Loucy (cell line): ENCODE results near the gene TBX10.

ENCODE experiments used
- H2AFZ ChIP-seq: fragments of 200-600 bp; sonication (generic); 2 replicates; pipeline ENCODE4 v1.6.0; 2016; ENCODE audit warnings: antibody characterized with exemption, mild to moderate bottlenecking, low read length, moderate library complexity
- H3F3A ChIP-seq: fragments of 200-600 bp; 2 replicates; pipeline ENCODE4 v1.6.0; 2016; ENCODE audit warnings: antibody characterized with exemption, low read depth, mild to moderate bottlenecking
- H3K27me3 ChIP-seq: fragments of 200-600 bp; sonication (generic); 2 replicates; pipeline ENCODE4 v1.6.1; 2014; ENCODE audit warnings: low read length, mild to moderate bottlenecking; ENCODE audit not compliant: insufficient read depth, poor library complexity, severe bottlenecking
- H3K36me3 ChIP-seq: fragments of 200-600 bp; sonication (generic); 2 replicates; pipeline ENCODE4 v1.6.1; 2016; ENCODE audit warnings: low read length; ENCODE audit not compliant: insufficient read depth
- H3K4me1 ChIP-seq: fragments of 200-600 bp; sonication (generic); 2 replicates; pipeline ENCODE4 v1.5.1; 2014; ENCODE audit warnings: low read length, mild to moderate bottlenecking; ENCODE audit not compliant: insufficient read depth, poor library complexity, severe bottlenecking
- H3K4me2 ChIP-seq: fragments of 200-600 bp; sonication (generic); 2 replicates; pipeline ENCODE4 v1.6.0; 2014; ENCODE audit warnings: antibody characterized with exemption, low read length, low read depth, mild to moderate bottlenecking; ENCODE audit not compliant: poor library complexity, severe bottlenecking
- H3K4me3 ChIP-seq: fragments of 200-600 bp; sonication (generic); 2 replicates; pipeline ENCODE4 v1.5.1; 2014; ENCODE audit warnings: low read length, mild to moderate bottlenecking, mixed read lengths; ENCODE audit not compliant: poor library complexity, severe bottlenecking
- H3K79me2 ChIP-seq: fragments of 200-600 bp; sonication (generic); 2 replicates; pipeline ENCODE4 v1.6.1; 2014; ENCODE audit warnings: low read length; ENCODE audit not compliant: insufficient read depth
- H3K9ac ChIP-seq: fragments of 200-600 bp; sonication (generic); 2 replicates; pipeline ENCODE4 v1.6.0; 2014; ENCODE audit warnings: mild to moderate bottlenecking, low read depth, low read length, moderate library complexity; ENCODE audit not compliant: poor library complexity, severe bottlenecking
- H3K9me2 ChIP-seq: fragments of 200-600 bp; sonication (generic); replicated peaks from 2 replicates; pipeline ENCODE4 v1.6.1; 2016; ENCODE audit warnings: low read depth, low read length, mixed read lengths
- H3K9me3 ChIP-seq: fragments of 200-600 bp; sonication (generic); 2 replicates; pipeline ENCODE4 v1.6.1; 2014; ENCODE audit warnings: mild to moderate bottlenecking, antibody characterized with exemption, low read length, low read depth; ENCODE audit not compliant: insufficient read depth
- H4K20me1 ChIP-seq: fragments of 200-600 bp; sonication (generic); 2 replicates; pipeline ENCODE4 v1.6.0; 2014; ENCODE audit warnings: antibody characterized with exemption, low read length, mild to moderate bottlenecking; ENCODE audit not compliant: insufficient read depth, poor library complexity, severe bottlenecking
- EZH2phosphoT487 ChIP-seq: fragments of 200-600 bp; IDR thresholded peaks from 2 replicates; pipeline ENCODE4 v1.6.1; 2018; ENCODE audit warnings: antibody characterized with exemption, mild to moderate bottlenecking, moderate library complexity, borderline replicate concordance
- TF ChIP-seq, protein P1 (sequence below): fragments of 200-600 bp; sonication (generic); conservative IDR thresholded peaks from 2 replicates; pipeline ENCODE4 v1.5.1; 2014; ENCODE audit warnings: mild to moderate bottlenecking, antibody characterized with exemption, low read length

The TBX10 gene

DNA sequence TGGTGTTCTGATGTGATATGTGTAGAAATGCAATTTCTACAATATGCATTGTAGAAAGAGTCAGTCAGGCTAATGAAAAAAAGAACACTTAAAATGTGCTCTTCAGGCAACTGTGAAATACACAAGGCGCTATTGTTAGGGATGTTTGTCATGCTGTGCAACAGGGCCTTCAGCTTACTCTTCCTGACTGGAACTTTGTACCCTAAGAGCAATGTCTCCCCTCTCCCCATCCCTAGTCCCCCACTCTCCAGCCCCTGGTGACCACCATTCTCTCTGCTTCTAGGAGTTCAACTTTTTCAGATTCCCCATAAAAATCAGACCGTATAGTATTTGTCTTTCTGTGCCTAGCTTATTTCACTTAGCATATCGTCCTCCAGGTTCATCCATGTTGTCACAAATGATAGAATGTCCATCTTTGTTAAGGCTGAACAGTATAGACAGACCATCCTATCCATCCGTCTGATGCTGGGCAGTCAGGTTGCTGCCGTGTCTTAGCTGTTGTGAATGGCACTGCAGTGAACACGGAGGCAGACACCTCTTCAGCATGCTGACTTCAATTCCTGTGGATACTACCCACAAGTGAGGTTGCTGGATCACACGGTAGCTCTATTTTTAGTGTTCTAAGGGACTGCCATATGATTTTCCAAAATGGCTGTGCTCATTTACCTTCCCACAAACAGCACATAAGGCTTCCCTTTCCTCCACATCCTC lies 22.2 kb downstream of the TBX10 start:
- H3K27me3 ChIP-seq = no peaks in the 10 kb centered on the region
- no peak overlapping the region for H2AFZ ChIP-seq
- peaks cover 16% of the 10 kb centered on the region for H3K4me1 ChIP-seq
- peaks cover 20% of the 10 kb centered on the region for H3K79me2 ChIP-seq
- peaks cover under 1% of the 10 kb centered on the region; the same call in 1 of the 2 replicates for H3K36me3 ChIP-seq
- H3K9me2 ChIP-seq = no peaks in the 10 kb centered on the region
- no peak overlapping the region for H3K9ac ChIP-seq
- H4K20me1 ChIP-seq = peaks cover 5% of the 10 kb centered on the region
- no peak overlapping the region for H3K4me2 ChIP-seq
- no peak overlapping the region for H3K4me3 ChIP-seq
- no peaks in the 10 kb centered on the region for H3K9me3 ChIP-seq
- H3F3A ChIP-seq = no peaks in the 10 kb centered on the region
- TF ChIP-seq, protein P1, sequence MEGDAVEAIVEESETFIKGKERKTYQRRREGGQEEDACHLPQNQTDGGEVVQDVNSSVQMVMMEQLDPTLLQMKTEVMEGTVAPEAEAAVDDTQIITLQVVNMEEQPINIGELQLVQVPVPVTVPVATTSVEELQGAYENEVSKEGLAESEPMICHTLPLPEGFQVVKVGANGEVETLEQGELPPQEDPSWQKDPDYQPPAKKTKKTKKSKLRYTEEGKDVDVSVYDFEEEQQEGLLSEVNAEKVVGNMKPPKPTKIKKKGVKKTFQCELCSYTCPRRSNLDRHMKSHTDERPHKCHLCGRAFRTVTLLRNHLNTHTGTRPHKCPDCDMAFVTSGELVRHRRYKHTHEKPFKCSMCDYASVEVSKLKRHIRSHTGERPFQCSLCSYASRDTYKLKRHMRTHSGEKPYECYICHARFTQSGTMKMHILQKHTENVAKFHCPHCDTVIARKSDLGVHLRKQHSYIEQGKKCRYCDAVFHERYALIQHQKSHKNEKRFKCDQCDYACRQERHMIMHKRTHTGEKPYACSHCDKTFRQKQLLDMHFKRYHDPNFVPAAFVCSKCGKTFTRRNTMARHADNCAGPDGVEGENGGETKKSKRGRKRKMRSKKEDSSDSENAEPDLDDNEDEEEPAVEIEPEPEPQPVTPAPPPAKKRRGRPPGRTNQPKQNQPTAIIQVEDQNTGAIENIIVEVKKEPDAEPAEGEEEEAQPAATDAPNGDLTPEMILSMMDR = no peak
- TF ChIP-seq EZH2phosphoT487 = no peak

DNA sequence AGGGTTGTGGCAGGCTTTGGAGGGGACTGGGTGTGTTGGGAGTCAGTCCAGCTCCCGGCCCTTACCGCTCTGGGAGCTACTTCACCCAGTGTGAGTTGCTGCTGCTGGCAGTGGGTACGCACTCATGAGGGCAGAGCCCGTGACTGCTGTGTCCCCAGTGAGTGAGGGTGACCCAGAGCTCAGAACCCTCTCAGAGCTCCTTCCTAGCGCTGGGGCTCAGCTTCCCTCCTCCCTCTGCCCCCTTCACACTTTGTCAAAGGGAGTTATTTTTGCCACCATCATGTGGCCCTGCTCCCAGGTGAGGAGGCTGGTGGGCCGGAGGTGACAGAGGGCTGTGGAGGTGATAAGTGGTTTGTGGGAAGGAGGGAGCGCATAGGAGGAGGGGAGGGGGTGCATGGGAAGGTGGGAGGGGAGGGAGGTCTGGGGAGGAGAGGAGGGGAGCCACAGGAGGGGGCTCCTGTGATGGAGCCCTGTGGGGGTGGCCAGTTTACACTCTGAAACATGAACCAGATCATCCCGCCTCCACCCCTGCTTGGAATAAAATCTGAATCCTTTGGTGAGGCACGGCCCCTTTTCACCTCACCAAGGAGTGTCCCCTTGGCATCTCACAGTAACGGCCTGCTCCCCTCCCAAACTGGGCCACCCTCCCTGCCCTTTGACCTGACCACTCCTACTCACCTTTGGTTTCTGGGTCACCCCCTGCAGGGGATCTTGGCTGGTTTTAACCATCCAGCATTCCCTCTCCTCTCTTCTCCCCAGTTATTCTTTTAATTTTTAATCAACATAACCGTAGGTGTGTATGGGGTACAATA lies 22.9 kb downstream of the TBX10 start:
- Histone ChIP-seq H3K27me3 (no peaks in the 10 kb centered on the region), H3K9me2 (no peaks in the 10 kb centered on the region), H3K79me2 (peaks cover 15% of the 10 kb centered on the region), H3K9me3 (no peaks in the 10 kb centered on the region), H3K4me1 (peaks cover 16% of the 10 kb centered on the region), H3K4me3 (no peak overlapping the region), H3F3A (no peaks in the 10 kb centered on the region), H3K36me3 (peaks cover 4% of the 10 kb centered on the region; the same call in 1 of the 2 replicates), H2AFZ (no peak overlapping the region), H3K9ac (no peak overlapping the region), H4K20me1 (peaks cover 5% of the 10 kb centered on the region), H3K4me2 (no peak overlapping the region)
- TF ChIP-seq EZH2phosphoT487 = no peak
- TF ChIP-seq, protein P1 = no peak

DNA sequence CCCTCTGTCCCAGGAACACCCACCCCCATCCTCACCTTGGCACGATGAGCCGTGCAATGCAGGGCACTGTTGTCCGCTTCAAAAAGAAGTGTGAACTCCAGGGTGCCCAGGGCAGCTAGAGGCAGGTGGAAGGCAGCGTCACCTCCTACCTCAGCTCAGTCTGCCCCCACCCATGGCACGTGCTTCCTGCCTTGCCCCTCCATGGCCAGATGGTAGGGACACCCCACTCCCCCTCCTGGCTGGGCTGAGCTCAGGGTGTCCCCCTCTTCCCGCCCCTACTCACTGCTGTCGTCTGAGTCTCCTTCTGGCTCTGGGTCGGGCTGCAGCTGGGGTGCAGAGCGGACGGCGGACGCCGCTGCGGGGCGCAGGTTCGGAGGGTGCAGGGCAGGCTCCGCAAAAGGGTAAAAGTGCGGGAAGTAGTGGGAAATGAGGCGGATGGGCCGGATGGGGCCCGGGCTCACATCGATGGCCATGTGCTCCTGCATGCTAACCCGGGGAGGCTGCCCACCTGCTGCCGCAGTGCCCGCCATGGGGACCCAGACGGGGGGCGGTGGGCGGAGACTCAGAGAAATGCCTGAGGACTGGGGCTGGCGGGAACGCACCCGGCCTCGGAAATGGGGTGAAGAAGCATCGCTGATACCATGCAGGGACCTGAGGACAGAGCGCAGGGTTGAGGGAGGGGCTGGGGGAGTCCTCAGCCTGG lies 23.7 kb downstream of the TBX10 start:
- H3F3A ChIP-seq = no peaks in the 10 kb centered on the region
- no peaks in the 10 kb centered on the region for H3K27me3 ChIP-seq
- peaks cover 2% of the 10 kb centered on the region for H4K20me1 ChIP-seq
- H3K9me3 ChIP-seq = no peaks in the 10 kb centered on the region
- peaks cover 8% of the 10 kb centered on the region for H3K79me2 ChIP-seq
- H3K36me3 ChIP-seq = peaks cover 6% of the 10 kb centered on the region; the same call in 1 of the 2 replicates
- no peak for TF ChIP-seq EZH2phosphoT487
- TF ChIP-seq, protein P1 = no peak
- no peak overlapping the region for H3K4me2 ChIP-seq
- H3K9ac ChIP-seq = no peak overlapping the region
- no peaks in the 10 kb centered on the region for H3K9me2 ChIP-seq
- H3K4me1 ChIP-seq = peaks cover 16% of the 10 kb centered on the region
- no peak overlapping the region for H3K4me3 ChIP-seq
- H2AFZ ChIP-seq = no peak overlapping the region
